Activated CD4-positive, alpha-beta T cell treated with anti-CD3 and anti-CD28 coated beads, Interleukin-2, amount 10 ng/mL, durations not matched to agents 24 days and 14 days (primary cell): ENCODE results near the gene ICE2. TPM values are rescaled to one million over a fixed set of nuclear protein-coding genes. Genes with fewer than 3 reads are reported as not detected.

Experiments used
- DNase-seq: peaks from one replicate; pipeline ENCODE4 v3.0.0; 2022
- H3K27ac Mint-ChIP-seq: one replicate; pipeline ENCODE4 v1.8.0; 2022; ENCODE audit warnings: mild to moderate bottlenecking, mixed read lengths
- H3K27me3 Mint-ChIP-seq: one replicate; pipeline ENCODE4 v1.8.0; 2022; ENCODE audit warnings: mixed read lengths
- H3K36me3 Mint-ChIP-seq: one replicate; pipeline ENCODE4 v1.8.0; 2022; ENCODE audit warnings: low read depth, mild to moderate bottlenecking, mixed read lengths
- H3K4me1 Mint-ChIP-seq: one replicate; pipeline ENCODE4 v1.8.0; 2021; ENCODE audit warnings: mixed read lengths
- H3K4me3 Mint-ChIP-seq: one replicate; pipeline ENCODE4 v1.8.0; 2022; ENCODE audit warnings: mild to moderate bottlenecking, moderate library complexity, mixed read lengths
- H3K9me3 Mint-ChIP-seq: one replicate; pipeline ENCODE4 v1.8.0; 2021; ENCODE audit warnings: mixed read lengths
- intact Hi-C: fragments of 100-400 bp; cut with micrococcal nuclease; formaldehyde crosslinking; loops from one replicate; pipeline ENCODE4 v1.15.1; 2023
- total RNA-seq: library from RNA; stranded (reverse); gene quantifications from 2 replicates; pipeline ENCODE4 v1.2.3, GENCODE V29; 2022

The ICE2 gene, protein sequence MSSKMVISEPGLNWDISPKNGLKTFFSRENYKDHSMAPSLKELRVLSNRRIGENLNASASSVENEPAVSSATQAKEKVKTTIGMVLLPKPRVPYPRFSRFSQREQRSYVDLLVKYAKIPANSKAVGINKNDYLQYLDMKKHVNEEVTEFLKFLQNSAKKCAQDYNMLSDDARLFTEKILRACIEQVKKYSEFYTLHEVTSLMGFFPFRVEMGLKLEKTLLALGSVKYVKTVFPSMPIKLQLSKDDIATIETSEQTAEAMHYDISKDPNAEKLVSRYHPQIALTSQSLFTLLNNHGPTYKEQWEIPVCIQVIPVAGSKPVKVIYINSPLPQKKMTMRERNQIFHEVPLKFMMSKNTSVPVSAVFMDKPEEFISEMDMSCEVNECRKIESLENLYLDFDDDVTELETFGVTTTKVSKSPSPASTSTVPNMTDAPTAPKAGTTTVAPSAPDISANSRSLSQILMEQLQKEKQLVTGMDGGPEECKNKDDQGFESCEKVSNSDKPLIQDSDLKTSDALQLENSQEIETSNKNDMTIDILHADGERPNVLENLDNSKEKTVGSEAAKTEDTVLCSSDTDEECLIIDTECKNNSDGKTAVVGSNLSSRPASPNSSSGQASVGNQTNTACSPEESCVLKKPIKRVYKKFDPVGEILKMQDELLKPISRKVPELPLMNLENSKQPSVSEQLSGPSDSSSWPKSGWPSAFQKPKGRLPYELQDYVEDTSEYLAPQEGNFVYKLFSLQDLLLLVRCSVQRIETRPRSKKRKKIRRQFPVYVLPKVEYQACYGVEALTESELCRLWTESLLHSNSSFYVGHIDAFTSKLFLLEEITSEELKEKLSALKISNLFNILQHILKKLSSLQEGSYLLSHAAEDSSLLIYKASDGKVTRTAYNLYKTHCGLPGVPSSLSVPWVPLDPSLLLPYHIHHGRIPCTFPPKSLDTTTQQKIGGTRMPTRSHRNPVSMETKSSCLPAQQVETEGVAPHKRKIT
- 55.4 and 62.6 TPM in 2 replicates for total RNA-seq

- Mint-ChIP-seq H3K9me3 (no peaks in the 10 kb centered on the region), H3K36me3 (peaks cover 18% of the 10 kb centered on the region), H3K4me1 (peaks cover 37% of the 10 kb centered on the region), H3K4me3 (peak within 1 kb of the TSS; percentile 95), H3K27me3 (no peaks in the 10 kb centered on the region), H3K27ac (peak within 1 kb of the TSS; percentile 99)
- DNase-seq, result peak; percentile 99
- intact Hi-C loops, result loop anchor here (1.0 to 5.0 kb wide), 8 partner anchors 42 to 559 kb away; partner anchors contain the start of gene ANXA2
Measured at GRCh38 chr15:60478566-60479360, at the start of gene ICE2. TSS of gene ICE2 (minus strand) at chr15:60479142. CDS start at chr15:60477977, 1,165 bp downstream.

DNA sequence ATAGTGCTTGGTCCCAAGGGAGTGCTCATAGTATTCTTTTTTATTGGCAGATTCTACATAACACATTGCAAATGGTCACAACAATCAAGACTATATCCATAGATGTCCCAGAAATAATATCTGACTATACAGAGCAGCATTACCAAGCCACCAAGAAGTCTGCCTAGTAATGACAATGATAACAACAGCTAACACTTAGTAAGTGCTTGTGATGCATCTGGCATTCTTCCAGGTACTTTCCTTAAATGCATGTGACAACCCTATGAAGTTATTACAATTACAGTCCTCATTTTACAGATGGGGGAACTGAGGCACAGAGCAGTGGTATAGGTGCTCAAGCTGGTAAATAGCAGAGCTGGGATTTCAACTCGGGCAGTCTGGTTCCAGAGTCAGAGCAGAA is 49.6 kb upstream of the ICE2 start:
- intact Hi-C loops, result no loop called here
- H3K27me3 Mint-ChIP-seq, result no peaks in the 10 kb centered on the region
- DNase-seq, result no peak
- no peaks in the 10 kb centered on the region for H3K9me3 Mint-ChIP-seq
- H3K4me1 Mint-ChIP-seq, result peaks cover 23% of the 10 kb centered on the region
- H3K36me3 Mint-ChIP-seq, result peaks cover 35% of the 10 kb centered on the region
- no peak overlapping the region for H3K4me3 Mint-ChIP-seq
- no peak overlapping the region for H3K27ac Mint-ChIP-seq

- Mint-ChIP-seq H3K36me3 (peaks cover 38% of the 10 kb centered on the region), H3K9me3 (no peaks in the 10 kb centered on the region), H3K27ac (no peak overlapping the region), H3K4me1 (peaks cover 23% of the 10 kb centered on the region), H3K27me3 (no peaks in the 10 kb centered on the region), H3K4me3 (no peak overlapping the region)
- intact Hi-C loops, result no loop called here
- no peak for DNase-seq
Measured at GRCh38 chr15:60527456-60527855, 48.5 kb upstream of the ICE2 start.

- Mint-ChIP-seq H3K36me3 (peaks cover 42% of the 10 kb centered on the region), H3K27ac (no peak overlapping the region), H3K4me1 (peaks cover 25% of the 10 kb centered on the region), H3K9me3 (no peaks in the 10 kb centered on the region), H3K27me3 (no peaks in the 10 kb centered on the region), H3K4me3 (no peak overlapping the region)
- intact Hi-C loops, result no loop called here
- DNase-seq, result no peak
Measured at GRCh38 chr15:60526127-60526616, 47.2 kb upstream of the ICE2 start.

DNA sequence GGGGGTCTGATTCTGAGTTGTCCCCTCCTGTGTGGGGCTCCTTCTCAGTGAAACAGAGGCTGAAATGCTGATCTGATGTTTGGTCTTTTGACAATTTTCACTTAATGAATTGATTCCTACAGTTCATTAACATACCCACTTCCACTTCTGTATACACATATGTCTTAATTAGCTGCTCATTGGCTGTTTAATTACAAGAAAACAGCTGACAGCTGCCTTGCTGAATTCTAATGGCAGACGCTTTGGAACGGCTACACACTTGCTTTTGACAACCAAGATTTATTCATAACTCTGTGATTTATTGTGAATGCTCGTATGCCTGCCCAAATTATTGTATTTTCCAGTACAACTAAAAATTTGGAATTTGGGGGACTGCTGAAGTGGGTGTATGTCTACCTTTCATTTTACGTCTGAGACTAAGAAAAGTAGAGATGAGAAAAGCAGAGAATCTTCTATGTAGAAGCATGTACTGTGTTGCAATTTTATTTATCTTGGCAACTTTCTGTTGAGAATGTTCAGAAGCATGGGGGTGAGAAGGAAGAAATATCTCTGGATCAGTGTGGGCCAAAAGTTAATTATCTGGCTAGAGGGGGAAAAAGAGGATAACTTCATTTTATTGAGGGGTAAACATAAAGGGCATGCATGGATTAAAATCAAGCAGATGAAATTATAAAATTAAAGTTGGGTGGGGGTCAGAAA is 46.5 kb upstream of the ICE2 start:
- no peak overlapping the region for H3K4me3 Mint-ChIP-seq
- intact Hi-C loops, result no loop called here
- no peak for DNase-seq
- peaks cover 30% of the 10 kb centered on the region for H3K4me1 Mint-ChIP-seq
- peak overlapping the region; percentile 18 for H3K27ac Mint-ChIP-seq
- no peaks in the 10 kb centered on the region for H3K27me3 Mint-ChIP-seq
- H3K9me3 Mint-ChIP-seq, result no peaks in the 10 kb centered on the region
- H3K36me3 Mint-ChIP-seq, result peaks cover 44% of the 10 kb centered on the region

DNA sequence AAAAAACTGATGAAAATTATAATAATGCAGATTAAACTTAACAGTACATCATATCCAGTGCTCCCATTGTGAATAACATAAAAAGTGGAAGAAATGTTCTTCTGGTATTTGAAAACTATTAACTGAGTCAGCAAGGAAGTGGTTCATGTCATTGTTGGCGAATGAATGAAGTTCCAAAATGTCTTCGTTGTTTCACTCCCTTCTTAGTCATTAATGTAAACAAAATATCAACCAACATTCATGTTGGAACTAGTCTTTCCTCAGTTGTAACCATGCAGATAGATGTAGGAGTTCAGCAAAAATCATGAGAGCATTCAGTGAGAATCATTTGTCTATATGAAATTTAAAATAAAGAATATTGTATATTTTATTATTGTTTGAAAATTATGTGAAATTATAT is 44.1 kb upstream of the ICE2 start:
- DNase-seq, result no peak
- Mint-ChIP-seq H3K36me3 (peaks cover 39% of the 10 kb centered on the region), H3K9me3 (no peaks in the 10 kb centered on the region), H3K27ac (peak overlapping the region; percentile 30), H3K27me3 (no peaks in the 10 kb centered on the region), H3K4me3 (no peak overlapping the region), H3K4me1 (peaks cover 38% of the 10 kb centered on the region)
- intact Hi-C loops, result no loop called here

DNA sequence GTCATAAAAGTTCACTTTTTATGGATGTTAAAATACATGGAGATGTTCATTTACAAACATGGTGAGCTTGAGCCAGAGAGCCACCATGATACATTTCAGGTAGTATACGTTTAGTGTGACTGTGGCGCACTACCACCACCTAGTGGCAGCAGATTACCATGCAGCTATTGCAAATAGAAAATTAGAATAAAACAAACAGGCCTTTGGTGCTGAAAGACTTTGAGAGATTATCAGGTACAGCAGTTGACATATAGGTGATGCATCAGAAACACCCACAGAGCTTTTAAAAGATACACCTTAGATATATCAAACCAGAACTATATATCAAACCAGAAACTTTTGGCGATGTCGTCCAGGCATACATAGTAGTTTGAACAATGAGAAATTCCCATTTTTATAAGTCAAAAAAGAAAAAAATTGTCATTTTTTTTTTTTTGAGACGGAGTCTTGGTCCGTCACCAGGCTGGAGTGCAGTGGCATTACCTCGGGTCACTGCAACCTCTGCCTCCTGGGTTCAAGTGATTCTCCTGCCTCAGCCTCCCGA is 42.0 kb upstream of the ICE2 start:
- Mint-ChIP-seq H3K4me3 (peak overlapping the region; percentile 8), H3K27me3 (no peaks in the 10 kb centered on the region), H3K9me3 (no peaks in the 10 kb centered on the region), H3K36me3 (peaks cover 36% of the 10 kb centered on the region), H3K4me1 (peaks cover 36% of the 10 kb centered on the region), H3K27ac (peak overlapping the region; percentile 59)
- DNase-seq, result peak; percentile 93
- intact Hi-C loops, result loop anchor here (1.0 to 2.0 kb wide), 6 partner anchors 14 to 194 kb away; partner anchors contain the start of gene ICE2

DNA sequence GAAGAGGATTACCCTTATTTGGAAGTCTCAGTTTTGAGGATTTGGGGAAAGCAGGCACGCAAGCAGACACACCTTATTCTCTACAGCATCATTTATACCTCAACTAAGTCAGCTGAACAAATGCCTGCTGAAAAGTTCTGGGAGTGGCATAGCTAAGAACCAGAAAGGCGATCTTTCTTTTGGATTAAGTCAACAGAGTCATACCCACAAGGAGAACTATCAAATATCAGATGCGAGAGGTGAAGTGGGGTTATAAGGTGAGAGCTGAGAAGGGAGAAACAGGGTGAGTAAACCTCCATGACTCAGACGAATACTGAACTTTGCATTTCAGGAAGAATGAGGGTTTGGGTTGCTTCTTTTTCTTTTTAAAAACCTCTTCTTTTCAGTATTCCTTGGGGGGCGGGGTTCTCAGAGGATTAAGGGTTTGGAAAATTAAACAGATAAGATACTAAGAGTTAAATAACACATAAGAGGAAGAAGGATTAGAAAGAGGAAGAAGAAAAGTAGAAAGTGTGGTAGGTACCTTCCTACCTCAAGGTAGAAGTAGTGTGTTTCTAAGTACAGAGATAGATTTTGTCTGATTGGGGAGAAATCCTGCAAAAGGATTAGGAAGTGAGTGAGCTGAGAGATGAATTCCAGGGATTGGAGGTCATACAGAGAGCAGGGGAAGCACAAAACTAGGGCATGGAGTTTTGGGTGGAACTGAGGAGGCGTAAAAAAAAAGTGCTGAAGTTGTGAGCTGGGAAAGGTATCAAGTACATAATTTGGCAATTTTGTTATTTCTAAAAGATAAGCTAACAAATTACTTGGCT is 41.3 kb upstream of the ICE2 start:
- intact Hi-C loops, result loop anchor here (1.0 to 2.0 kb wide), 6 partner anchors 13 to 193 kb away; partner anchors contain the start of gene ICE2
- Mint-ChIP-seq H3K9me3 (no peaks in the 10 kb centered on the region), H3K36me3 (peaks cover 33% of the 10 kb centered on the region), H3K27ac (peak overlapping the region; percentile 59), H3K4me1 (peaks cover 34% of the 10 kb centered on the region), H3K27me3 (no peaks in the 10 kb centered on the region), H3K4me3 (peak overlapping the region; percentile 8)
- DNase-seq, result peak; percentile 66

- no peak for DNase-seq
- Mint-ChIP-seq H3K4me1 (peaks cover 32% of the 10 kb centered on the region), H3K27me3 (no peaks in the 10 kb centered on the region), H3K36me3 (peaks cover 35% of the 10 kb centered on the region), H3K4me3 (no peak overlapping the region), H3K27ac (peak overlapping the region; percentile 8), H3K9me3 (no peaks in the 10 kb centered on the region)
- intact Hi-C loops, result no loop called here
Measured at GRCh38 chr15:60519218-60519617, 40.3 kb upstream of the ICE2 start.

DNA sequence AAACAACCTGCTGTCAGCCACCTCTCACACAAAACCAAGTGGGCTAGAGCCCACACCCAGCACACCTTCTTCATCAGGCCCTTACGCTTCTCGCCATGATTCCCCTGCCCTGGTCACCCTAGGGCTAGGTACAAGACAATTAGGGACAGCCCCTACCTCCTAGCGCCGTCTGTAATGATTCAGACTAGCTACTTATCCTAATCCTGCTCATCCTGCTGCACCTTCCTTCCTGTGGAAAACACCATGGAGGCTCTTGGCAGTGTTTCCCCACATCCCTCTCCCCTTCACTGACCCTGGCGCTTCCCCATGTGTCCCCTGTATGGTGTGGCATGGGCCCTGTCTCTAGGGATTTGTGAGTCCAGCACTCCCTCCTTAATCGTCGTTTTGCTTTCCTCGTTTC is 39.6 kb upstream of the ICE2 start:
- intact Hi-C loops, result no loop called here
- Mint-ChIP-seq H3K9me3 (no peaks in the 10 kb centered on the region), H3K4me1 (peaks cover 27% of the 10 kb centered on the region), H3K36me3 (peaks cover 38% of the 10 kb centered on the region), H3K4me3 (no peak overlapping the region), H3K27ac (no peak overlapping the region), H3K27me3 (no peaks in the 10 kb centered on the region)
- no peak for DNase-seq

DNA sequence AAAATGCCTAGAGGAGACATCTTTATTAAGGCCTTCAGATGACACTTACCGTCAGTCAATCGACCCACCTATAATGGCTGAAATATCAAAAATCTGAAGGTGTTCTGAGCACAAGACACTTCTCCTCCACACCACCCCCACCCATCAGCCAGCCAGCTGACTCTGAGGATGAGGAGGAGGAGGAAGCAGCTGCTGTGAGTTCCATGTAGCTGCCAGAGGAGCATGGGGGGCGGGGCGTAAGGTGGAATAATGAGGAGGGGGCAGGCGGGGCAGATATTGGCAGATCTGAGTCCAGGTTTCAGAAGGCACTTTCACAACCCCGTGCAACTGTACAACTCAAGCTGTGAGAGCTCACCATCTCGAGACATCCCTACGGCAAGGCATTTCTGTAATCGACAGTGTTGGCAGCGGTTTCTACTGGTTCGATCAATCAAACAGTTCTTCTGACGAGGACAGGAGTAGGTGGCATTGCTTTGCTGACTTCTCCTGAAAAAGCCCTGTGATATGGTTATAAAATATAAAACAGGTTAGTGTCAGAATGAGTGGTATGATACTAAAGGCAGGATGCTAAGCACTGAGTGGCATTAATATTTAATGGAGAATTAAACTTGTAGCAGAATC is 35.4 kb upstream of the ICE2 start:
- intact Hi-C loops, result no loop called here
- DNase-seq, result no peak
- Mint-ChIP-seq H3K9me3 (no peaks in the 10 kb centered on the region), H3K4me3 (no peak overlapping the region), H3K4me1 (peaks cover 21% of the 10 kb centered on the region), H3K27ac (no peak overlapping the region), H3K36me3 (peaks cover 59% of the 10 kb centered on the region), H3K27me3 (no peaks in the 10 kb centered on the region)
